GM12875 (cell line): Measurements from ENCODE around the gene POLR1C.

Source experiments
- H3K4me3 ChIP-seq: one replicate; pipeline ENCODE4 v1.5.1; 2011; ENCODE audit warnings: low read depth, low read length, control low read depth
- CTCF ChIP-seq: IDR thresholded peaks from 2 replicates; pipeline ENCODE4 v1.5.1; 2011; ENCODE audit warnings: low read depth, mild to moderate bottlenecking, control low read depth, inconsistent platforms, low read length, moderate library complexity, borderline replicate concordance; ENCODE audit not compliant: insufficient read depth

POLR1C gene

DNA sequence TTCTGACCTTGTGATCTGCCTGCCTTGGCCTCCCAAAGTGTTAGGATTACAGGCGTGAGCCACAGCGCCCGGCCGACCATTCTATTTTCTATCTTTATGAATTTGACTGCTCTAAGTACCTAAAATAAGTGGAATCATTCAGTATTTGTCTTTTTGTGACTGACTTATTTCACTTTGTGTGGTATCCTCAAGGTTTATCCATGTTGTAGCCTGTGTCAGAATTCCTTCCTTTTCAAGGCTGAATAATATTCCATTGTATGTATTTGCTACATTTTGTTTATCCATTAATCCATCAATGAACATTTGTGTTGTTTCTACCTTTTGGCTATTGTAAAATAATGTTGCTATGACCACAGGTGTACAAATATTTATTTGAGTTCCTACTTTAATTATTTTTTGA, 44.4 kb upstream of the POLR1C start:
- TF ChIP-seq CTCF: no peak
- H3K4me3 ChIP-seq: no peak overlapping the region

- no peak overlapping the region for H3K4me3 ChIP-seq
- TF ChIP-seq CTCF: no peak
Observed at GRCh38 chr6:43475516-43475915, 41.4 kb upstream of the POLR1C start.

- TF ChIP-seq CTCF: no peak
- no peak overlapping the region for H3K4me3 ChIP-seq
Observed at GRCh38 chr6:43476746-43477145, 40.1 kb upstream of the POLR1C start.

DNA sequence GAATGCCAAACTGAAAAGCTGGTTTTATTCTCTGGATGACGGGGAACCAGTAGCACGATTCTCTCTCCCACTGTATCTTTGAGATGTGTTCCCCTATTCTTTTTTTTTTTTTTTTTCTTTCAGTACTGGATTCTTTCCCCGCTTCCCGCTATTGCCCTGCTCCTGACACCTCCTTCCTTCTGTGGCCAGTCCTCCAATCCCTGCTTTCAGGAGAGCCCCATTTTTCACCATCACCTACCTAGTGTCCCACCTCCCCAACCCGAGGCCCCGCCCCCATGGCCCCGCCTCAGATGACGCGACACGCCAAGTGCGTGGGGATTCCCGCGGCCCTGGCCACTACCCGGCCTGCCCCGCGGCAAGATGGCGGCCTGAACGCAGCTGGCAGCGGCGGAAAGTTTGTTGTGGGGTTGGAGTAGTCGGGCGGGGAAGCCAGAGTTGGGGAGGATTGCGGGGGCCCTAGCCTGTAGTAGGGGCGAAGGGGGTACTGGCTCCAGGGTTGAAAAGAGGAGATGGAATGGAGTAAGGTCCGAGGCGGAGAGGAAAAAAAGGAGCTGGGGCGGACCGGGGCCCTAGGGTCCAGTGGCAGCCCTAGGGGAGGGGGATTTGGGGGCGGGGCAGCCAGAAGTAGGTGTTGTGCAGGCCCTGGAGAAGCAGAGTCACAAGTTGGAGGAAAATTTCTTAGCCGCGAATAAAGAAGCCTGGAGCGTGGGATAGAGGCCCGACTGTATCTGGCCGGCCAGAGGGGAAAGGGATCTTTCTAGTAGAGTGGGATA, 39.5 kb upstream of the POLR1C start, which contains the start of gene TJAP1:
Gene TJAP1, plus strand, starts transcription at position 336 of the 773 bp plus-strand sequence. CDS start 21,432 bp downstream, outside the sequence.
- TF ChIP-seq CTCF: no peak
- peak within 1 kb of the TSS; percentile 58 for H3K4me3 ChIP-seq

DNA sequence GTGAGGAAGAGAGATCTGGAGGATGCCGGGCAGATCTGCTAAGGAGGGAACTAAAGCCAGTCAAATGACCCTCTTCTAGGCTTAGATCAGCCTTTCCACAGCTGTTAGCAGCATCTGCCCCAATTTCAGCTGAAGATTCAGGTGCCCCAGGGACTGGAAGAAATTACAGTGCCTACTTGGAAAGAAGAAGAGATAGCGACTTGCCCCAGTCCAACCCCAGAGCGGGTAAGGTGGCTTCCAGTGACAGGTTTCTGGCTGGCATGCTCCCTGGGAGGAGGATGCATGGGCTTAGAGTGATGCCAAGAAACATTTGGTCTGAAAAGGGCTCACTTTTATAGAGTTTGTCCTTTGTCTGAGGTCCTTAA, 38.9 kb upstream of the POLR1C start:
- TF ChIP-seq CTCF: no peak
- H3K4me3 ChIP-seq: peak overlapping the region; percentile 58

DNA sequence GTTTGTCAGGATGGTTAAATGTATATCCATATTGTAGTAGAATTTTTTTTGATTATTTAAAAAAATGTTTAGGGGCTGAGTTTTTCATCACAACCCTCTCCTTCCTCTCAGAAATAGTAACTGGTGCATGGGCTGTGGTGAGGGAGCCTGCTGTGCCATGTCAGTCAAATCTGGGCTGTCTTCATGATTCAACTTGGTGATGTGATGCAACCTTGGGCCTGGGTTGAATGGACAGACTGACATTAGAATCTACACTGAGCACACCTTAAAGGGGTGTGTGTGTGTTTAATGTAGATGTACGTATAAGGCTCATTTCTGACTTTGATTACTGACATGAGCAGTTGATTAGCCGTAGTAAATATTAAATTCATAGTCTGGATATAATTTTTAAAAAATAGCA, 35.8 kb upstream of the POLR1C start:
- H3K4me3 ChIP-seq: no peak overlapping the region
- no peak for TF ChIP-seq CTCF

DNA sequence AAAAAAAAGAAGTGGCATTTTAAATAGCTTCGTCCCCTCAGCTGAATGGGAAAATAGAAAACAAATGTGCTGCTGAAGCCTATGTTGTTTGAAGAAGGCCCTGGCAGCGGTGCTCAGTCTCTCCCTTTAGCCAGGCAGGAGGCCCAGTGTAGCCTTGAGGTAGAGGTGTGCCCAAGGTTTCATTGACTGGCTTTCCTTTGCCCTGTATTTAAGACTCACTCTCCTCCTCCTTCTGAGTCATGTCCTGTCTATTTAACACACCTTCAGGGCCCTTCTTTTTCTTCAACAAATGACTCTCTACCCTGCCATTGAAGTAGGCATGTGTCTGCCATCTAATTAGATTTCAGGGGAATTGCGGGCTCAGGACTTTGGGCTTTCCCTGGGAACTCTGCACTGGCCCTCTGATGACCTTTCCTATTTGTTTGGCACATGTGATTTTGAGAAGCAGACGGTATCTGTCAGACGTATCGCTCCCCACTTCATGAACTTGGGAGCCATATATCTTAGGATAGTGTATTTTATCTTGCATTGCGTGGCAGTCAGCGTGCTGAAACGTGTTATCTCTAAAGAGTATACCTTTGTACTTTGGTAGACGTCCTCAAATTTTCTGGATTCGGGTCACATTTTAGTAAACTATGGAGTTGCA, 35.2 kb upstream of the POLR1C start:
- no peak overlapping the region for H3K4me3 ChIP-seq
- TF ChIP-seq CTCF: no peak
